Stimulated activated CD4-positive, alpha-beta T cell treated with anti-CD3 and anti-CD28 coated beads, Interleukin-2, amount 100 ng/mL, for 48 hours (primary cell): Measurements from ENCODE around the gene ENO1.
"Not testable (repeated sequence)": the region's sequence is repeated elsewhere in the genome, so short reads cannot be mapped to it uniquely, and the experiment has no call there.

Experiments used
- DNase-seq, 2 donors: peaks; one replicate each; pipeline ENCODE4 v3.0.0-alpha.2; 2020

ENO1 gene

GRCh38 chr1:8878448-8878697 is at the start of gene ENO1:
Gene ENO1 (minus strand): TSS chr1:8878686. CDS start chr1:8874908, 3,778 bp downstream.
- DNase-seq = no peak

- no peak for DNase-seq
These were observed 48.5 kb upstream of the ENO1 start for GRCh38 chr1:8926707-8927694.

- no peak for DNase-seq
These were observed 47.5 kb upstream of the ENO1 start for GRCh38 chr1:8925960-8926359.

- no peak for DNase-seq
These were observed 46.9 kb upstream of the ENO1 start for GRCh38 chr1:8925406-8925805.

GRCh38 chr1:8922962-8923361 is 44.5 kb upstream of the ENO1 start:
- DNase-seq = no peak

GRCh38 chr1:8917536-8917935 is 39.0 kb upstream of the ENO1 start:
- not testable (repeated sequence) for DNase-seq

GRCh38 chr1:8915446-8915845 is 37.0 kb upstream of the ENO1 start:
- DNase-seq = no peak

- no peak for DNase-seq
These were observed 36.0 kb upstream of the ENO1 start for GRCh38 chr1:8914466-8914865.

GRCh38 chr1:8913457-8913856 is 35.0 kb upstream of the ENO1 start:
- DNase-seq = no peak

- DNase-seq = no peak
These were observed 33.2 kb upstream of the ENO1 start for GRCh38 chr1:8911416-8912309.

GRCh38 chr1:8910914-8911313 is 32.4 kb upstream of the ENO1 start:
- no peak for DNase-seq

- DNase-seq = no peak
These were observed 31.8 kb upstream of the ENO1 start for GRCh38 chr1:8910331-8910730.

GRCh38 chr1:8908388-8909151 is 30.1 kb upstream of the ENO1 start:
- DNase-seq = no peak

- DNase-seq = no peak
These were observed 27.2 kb upstream of the ENO1 start for GRCh38 chr1:8905582-8906191.

GRCh38 chr1:8903908-8904650 is 25.6 kb upstream of the ENO1 start:
- DNase-seq = no peak

- no peak for DNase-seq
These were observed 24.9 kb upstream of the ENO1 start for GRCh38 chr1:8903410-8903809.

- no peak for DNase-seq
These were observed 24.3 kb upstream of the ENO1 start for GRCh38 chr1:8902765-8903164.

- DNase-seq = not testable (repeated sequence)
These were observed 22.2 kb upstream of the ENO1 start for GRCh38 chr1:8900684-8901083.

- no peak for DNase-seq
These were observed 20.6 kb upstream of the ENO1 start for GRCh38 chr1:8899046-8899445.

- DNase-seq = not testable (repeated sequence)
These were observed 19.9 kb upstream of the ENO1 start for GRCh38 chr1:8898418-8898817.

GRCh38 chr1:8897505-8897904 is 19.0 kb upstream of the ENO1 start:
- DNase-seq = not testable (repeated sequence)

GRCh38 chr1:8896775-8897174 is 18.3 kb upstream of the ENO1 start:
- not testable (repeated sequence) for DNase-seq
